H1 (cell line): ENCODE measurements around the gene CNBD2. TPM values are rescaled to one million over a fixed set of nuclear protein-coding genes. Genes with fewer than 3 reads are reported as not detected.

ENCODE experiments used
- CTCF ChIA-PET: fragments of 300-600 bp; sonication (Branson Sonifier 250); formaldehyde crosslinking; loops from one replicate; lab custom pipeline; 2021; ENCODE audit not compliant: partially characterized antibody; lab: Charles Lee
- POLR2A ChIA-PET: fragments of 300-600 bp; sonication (Branson Sonifier 250); formaldehyde crosslinking; loops from one replicate; lab custom pipeline; 2021; ENCODE audit warnings: inconsistent platforms; ENCODE audit not compliant: partially characterized antibody; lab: Charles Lee
- DNase-seq, 2 experiments: peaks; one replicate each; pipeline versions ENCODE4 v3.0.0 to v3.0.0-alpha.2; 2010 to 2022; ENCODE audit warnings: low spot score in 2 of 2, low read depth in 1 of 2, mixed read lengths in 1 of 2
- FAIRE-seq: peaks from 2 replicates; lab custom pipeline; 2011; peaks lifted over from hg19 to GRCh38; lab: Jason Lieb, UNC
- H2AFZ ChIP-seq: 2 replicates; pipeline ENCODE4 v1.8.1; 2012; ENCODE audit warnings: low read length, inconsistent platforms
- H2AK5ac ChIP-seq: 2 replicates; pipeline ENCODE4 v1.6.1; 2013; ENCODE audit warnings: low read depth, low read length
- H2BK120ac ChIP-seq: replicated peaks from 2 replicates; pipeline ENCODE3; 2013; ENCODE audit warnings: low read depth, low read length, inconsistent platforms
- H2BK12ac ChIP-seq: 2 replicates; pipeline ENCODE4 v1.6.1; 2013; ENCODE audit warnings: low read depth, low read length
- H2BK15ac ChIP-seq: 2 replicates; pipeline ENCODE4 v1.6.1; 2013; ENCODE audit warnings: low read length
- H2BK20ac ChIP-seq: 2 replicates; pipeline ENCODE4 v1.6.1; 2013; ENCODE audit warnings: low read length
- H2BK5ac ChIP-seq: 2 replicates; pipeline ENCODE4 v1.6.1; 2013; ENCODE audit warnings: low read depth, low read length
- H3K14ac ChIP-seq: 2 replicates; pipeline ENCODE4 v1.6.1; 2013; ENCODE audit warnings: inconsistent platforms; ENCODE audit not compliant: insufficient read length
- H3K18ac ChIP-seq: 2 replicates; pipeline ENCODE4 v1.6.1; 2013; ENCODE audit warnings: low read length; ENCODE audit errors: extremely low read depth
- H3K23ac ChIP-seq: 2 replicates; pipeline ENCODE4 v1.6.1; 2013; ENCODE audit warnings: inconsistent platforms; ENCODE audit not compliant: insufficient read length
- H3K23me2 ChIP-seq: 2 replicates; pipeline ENCODE4 v1.6.1; 2013; ENCODE audit warnings: low read depth, low read length
- H3K27ac ChIP-seq: 2 replicates; pipeline ENCODE4 v1.6.1; 2011; ENCODE audit warnings: low read depth, low read length, inconsistent platforms
- H3K27me3 ChIP-seq, 4 experiments: replicated peaks in 1 of 4; 1 replicate in 1 of 4; 2 replicates in 3 of 4; pipeline versions ENCODE4 v1.6.1 to v1.8.1; 2011 to 2013; ENCODE audit warnings: low read length in 3 of 4, mild to moderate bottlenecking in 3 of 4, inconsistent platforms in 2 of 4, mixed read lengths in 2 of 4, moderate library complexity in 1 of 4; ENCODE audit not compliant: control insufficient read depth in 3 of 4, insufficient read depth in 3 of 4; ENCODE audit errors: extremely low read depth in 1 of 4
- H3K36me3 ChIP-seq, 4 experiments: 2 replicates each; pipeline versions ENCODE4 v1.6.1 to v1.8.1; 2011 to 2013; ENCODE audit warnings: mild to moderate bottlenecking in 4 of 4, low read length in 3 of 4, moderate library complexity in 2 of 4, control low read depth in 1 of 4, inconsistent platforms in 1 of 4; ENCODE audit not compliant: insufficient read depth in 4 of 4, control insufficient read depth in 2 of 4
- H3K4ac ChIP-seq: replicated peaks from 2 replicates; pipeline ENCODE3; 2013; ENCODE audit warnings: low read length, low read depth, mixed read lengths, inconsistent platforms; ENCODE audit not compliant: insufficient read length
- H3K4me1 ChIP-seq, 4 experiments: replicated peaks in 1 of 4; 1 replicate in 1 of 4; 2 replicates in 3 of 4; pipeline versions ENCODE4 v1.6.1 to v1.8.1; 2011 to 2013; ENCODE audit warnings: low read length in 3 of 4, inconsistent platforms in 2 of 4, mixed read lengths in 1 of 4; ENCODE audit not compliant: insufficient read depth in 4 of 4, control insufficient read depth in 3 of 4
- H3K4me2 ChIP-seq, 2 experiments: 2 replicates each; pipeline versions ENCODE4 v1.6.1 to v1.8.1; 2011 to 2013; ENCODE audit warnings: low read depth in 2 of 2, low read length in 2 of 2, control low read depth in 1 of 2, inconsistent platforms in 1 of 2, mild to moderate bottlenecking in 1 of 2; ENCODE audit not compliant: insufficient read depth in 1 of 2
- H3K4me3 ChIP-seq, 4 experiments: fragments of 200-600, 300-600 bp in 1 of 4; sonication (generic), shearing (Covaris generic), sonication (Bioruptor Twin) in 1 of 4; 2 replicates each; pipeline versions ENCODE4 v1.5.1 to v1.8.1; 2011 to 2016; ENCODE audit warnings: low read length in 4 of 4, low read depth in 3 of 4, control low read depth in 2 of 4, inconsistent platforms in 2 of 4, mild to moderate bottlenecking in 2 of 4, mixed read lengths in 1 of 4, moderate library complexity in 1 of 4; ENCODE audit not compliant: insufficient read depth in 2 of 4; ENCODE audit errors: extremely low read depth in 1 of 4
- H3K56ac ChIP-seq: replicated peaks from 2 replicates; pipeline ENCODE3; 2013; ENCODE audit warnings: low read depth, mild to moderate bottlenecking, mixed read lengths, low read length, inconsistent platforms; ENCODE audit not compliant: insufficient read length
- H3K79me1 ChIP-seq: 2 replicates; pipeline ENCODE4 v1.6.1; 2013; ENCODE audit warnings: low read depth, low read length, control low read depth
- H3K79me2 ChIP-seq, 2 experiments: 2 replicates each; pipeline versions ENCODE4 v1.6.1 to v1.8.1; 2012 to 2013; ENCODE audit warnings: low read length in 2 of 2, mild to moderate bottlenecking in 2 of 2, inconsistent platforms in 1 of 2; ENCODE audit not compliant: insufficient read depth in 2 of 2, control insufficient read depth in 1 of 2
- H3K9ac ChIP-seq, 4 experiments: replicated peaks in 1 of 4; 1 replicate in 1 of 4; 2 replicates in 3 of 4; pipeline versions ENCODE4 v1.6.1 to v1.8.1; 2011 to 2013; ENCODE audit warnings: low read depth in 3 of 4, low read length in 3 of 4, control low read depth in 2 of 4, mild to moderate bottlenecking in 2 of 4, moderate library complexity in 2 of 4, inconsistent platforms in 1 of 4; ENCODE audit errors: extremely low read depth in 1 of 4
- H3K9me3 ChIP-seq, 2 experiments: 2 replicates each; pipeline versions ENCODE4 v1.6.1 to v1.8.1; 2012 to 2013; ENCODE audit warnings: mild to moderate bottlenecking in 2 of 2, moderate library complexity in 2 of 2, control low read depth in 1 of 2, inconsistent platforms in 1 of 2, low read depth in 1 of 2, low read length in 1 of 2, mixed read lengths in 1 of 2; ENCODE audit not compliant: insufficient read depth in 2 of 2
- H4K20me1 ChIP-seq, 2 experiments: replicated peaks in 1 of 2; 2 replicates each; pipeline versions ENCODE3 to v1.8.1; 2011 to 2013; ENCODE audit warnings: inconsistent platforms in 2 of 2, low read length in 2 of 2, mild to moderate bottlenecking in 1 of 2; ENCODE audit not compliant: insufficient read depth in 2 of 2, control insufficient read depth in 1 of 2
- H4K5ac ChIP-seq: 2 replicates; pipeline ENCODE4 v1.6.1; 2013; ENCODE audit warnings: low read length, low read depth, mixed read lengths, inconsistent platforms; ENCODE audit not compliant: insufficient read length
- H4K8ac ChIP-seq: 2 replicates; pipeline ENCODE4 v1.8.0; 2013; ENCODE audit warnings: mild to moderate bottlenecking, moderate library complexity, low read length, inconsistent platforms; ENCODE audit not compliant: insufficient read depth; ENCODE audit errors: extremely low read depth
- H4K91ac ChIP-seq: replicated peaks from 2 replicates; pipeline ENCODE3; 2013; ENCODE audit warnings: low read length, mixed read lengths, inconsistent platforms; ENCODE audit not compliant: insufficient read length
- HDAC2 ChIP-seq, 2 experiments: fragments of 300-600 bp in 1 of 2; sonication (generic) in 1 of 2; IDR thresholded peaks; 2 replicates each; pipeline ENCODE4 v1.6.1; 2011 to 2012; ENCODE audit warnings: low read depth in 2 of 2, low read length in 2 of 2, mild to moderate bottlenecking in 2 of 2, moderate library complexity in 2 of 2, borderline replicate concordance in 1 of 2, inconsistent platforms in 1 of 2
- JUN ChIP-seq: IDR thresholded peaks from 2 replicates; pipeline ENCODE4 v1.6.1; 2011; ENCODE audit warnings: low read depth, mild to moderate bottlenecking, improper control_type of control experiment, low read length
- POLR2AphosphoS5 ChIP-seq: IDR thresholded peaks from 2 replicates; pipeline ENCODE4 v1.6.1; 2011; ENCODE audit warnings: low read depth, low read length
- RFX5 ChIP-seq: IDR thresholded peaks from 2 replicates; pipeline ENCODE4 v1.6.1; 2011; ENCODE audit warnings: low read depth, low read length, improper control_type of control experiment, borderline replicate concordance
- RNF2 ChIP-seq: fragments of 200-900, 300-1000 bp; sonication (generic); IDR thresholded peaks from 2 replicates; pipeline ENCODE4 v1.7.1; 2016; ENCODE audit warnings: borderline replicate concordance, low read depth, mild to moderate bottlenecking, antibody characterized with exemption, low read length; ENCODE audit not compliant: poor library complexity, severe bottlenecking; ENCODE audit errors: missing control alignments
- RXRA ChIP-seq: IDR thresholded peaks from 2 replicates; pipeline ENCODE4 v1.6.1; 2011; ENCODE audit warnings: low read depth, mild to moderate bottlenecking, low read length, moderate library complexity; ENCODE audit not compliant: insufficient read depth
- SIN3A ChIP-seq, 2 experiments: IDR thresholded peaks in 1 of 2; conservative IDR thresholded peaks in 1 of 2; 2 replicates each; pipeline ENCODE4 v1.6.1; 2011 to 2012; ENCODE audit warnings: low read length in 2 of 2, improper control_type of control experiment in 1 of 2, low read depth in 1 of 2, mild to moderate bottlenecking in 1 of 2
- SP2 ChIP-seq: IDR thresholded peaks from 2 replicates; pipeline ENCODE4 v1.6.1; 2012; ENCODE audit warnings: mild to moderate bottlenecking, low read length, inconsistent platforms
- SUZ12 ChIP-seq: fragments of 200-600 bp; sonication (generic); IDR thresholded peaks from 2 replicates; pipeline ENCODE4 v1.6.1; 2012; ENCODE audit warnings: mild to moderate bottlenecking, inconsistent platforms, low read length, moderate library complexity, mixed read lengths
- YY1 ChIP-seq: IDR thresholded peaks from 2 replicates; pipeline ENCODE4 v1.6.1; 2011; ENCODE audit warnings: low read depth, mild to moderate bottlenecking, low read length
- WGBS, 2 experiments: shearing (Covaris generic) in 1 of 2; methylation state at CpG; one replicate each; pipeline versions ENCODE4 v1.1.6 to v1.1.7; 2013 to 2015; ENCODE audit warnings: low lambda C conversion rate in 2 of 2, mixed read lengths in 2 of 2, inconsistent platforms in 1 of 2, low coverage in 1 of 2, missing lambda C conversion rate in 1 of 2; ENCODE audit not compliant: insufficient replicate concordance in 2 of 2, insufficient coverage in 1 of 2, insufficient read length in 1 of 2; ENCODE audit errors: extremely low coverage in 1 of 2, missing lambda C conversion rate in 1 of 2; 5-methylcytosine and 5-hydroxymethylcytosine counted together
- polyA plus RNA-seq, 7 experiments: library from polyadenylated mRNA; depleted of rRNA in 3 of 7; stranded (reverse) in 5 of 7; unstranded in 2 of 7; fragments of >200 nt in 5 of 7; fragments of 200-250 nt in 2 of 7; gene quantifications; 1 replicate in 5 of 7; 2 replicates in 1 of 7; 4 replicates in 1 of 7; pipeline versions ENCODE4 v1.2.1 to v1.2.3, GENCODE V29; 2011 to 2013; ENCODE audit warnings: missing spikeins in 2 of 7, mixed read lengths in 2 of 7
- total RNA-seq: library from RNA; stranded (reverse); fragmentation: NEBNext Ultra II Directional; extraction: Animal tissue kit (Norgen Biotek cat#: 25700); gene quantifications from 2 replicates; pipeline ENCODE4 v1.2.1, GENCODE V29; 2021
- TF ChIP-seq, protein P1 (sequence below): IDR thresholded peaks from 2 replicates; pipeline ENCODE4 v1.6.1; 2012; ENCODE audit warnings: inconsistent platforms
- TF ChIP-seq, protein P2 (sequence below): IDR thresholded peaks from 2 replicates; pipeline ENCODE4 v1.6.1; 2011; ENCODE audit warnings: low read depth, mild to moderate bottlenecking, low read length; ENCODE audit not compliant: insufficient read depth

The CNBD2 gene
- total and polyA plus RNA-seq, 2 of the 8 experiments (the other 6 are each of a cell fraction or from before 2014, with no cell fraction given): 2.6 to 4.5 TPM

DNA sequence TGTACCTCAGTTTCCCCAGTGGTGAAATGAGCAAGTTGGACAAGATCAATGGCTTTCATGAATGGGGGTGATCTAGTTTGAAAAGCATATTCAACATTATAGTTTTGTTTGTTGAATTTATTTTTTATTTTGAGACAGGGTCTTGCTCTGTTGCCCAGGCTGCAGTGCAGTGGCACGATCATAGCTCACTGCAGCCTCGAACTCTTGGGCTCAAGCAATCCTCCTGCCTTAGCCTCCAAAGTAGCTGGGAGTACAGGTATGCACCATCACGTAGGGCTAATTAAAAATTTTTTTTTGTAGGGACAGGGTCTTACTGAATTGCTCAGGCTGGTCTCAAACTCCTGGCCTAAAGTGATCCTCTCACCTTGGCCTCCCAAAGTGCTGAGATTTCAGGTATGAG, 63.4 kb downstream of the CNBD2 start:
- Histone ChIP-seq H2BK120ac (no peak overlapping the region), H3K27me3 (no peaks in the 10 kb centered on the region), H4K91ac (no peak overlapping the region), H2BK5ac (no peak overlapping the region), H4K5ac (no peak overlapping the region), H2AK5ac (no peak overlapping the region), H4K8ac (no peak overlapping the region), H2BK15ac (no peak overlapping the region), H3K23me2 (no peaks in the 10 kb centered on the region; the same call in 1 of the 2 replicates), H3K14ac (no peak overlapping the region), H3K4ac (no peak overlapping the region), H2BK20ac (no peak overlapping the region), H2AFZ (no peak overlapping the region), H3K36me3 (no peaks in the 10 kb centered on the region), H3K9me3 (no peaks in the 10 kb centered on the region), H4K20me1 (no peaks in the 10 kb centered on the region), H3K23ac (no peak overlapping the region), H3K4me1 (no peaks in the 10 kb centered on the region), H3K4me3 (no peak overlapping the region), H3K9ac (no peak overlapping the region), H3K79me1 (no peaks in the 10 kb centered on the region), H3K27ac (no peak overlapping the region), H3K79me2 (no peaks in the 10 kb centered on the region), H3K18ac (no peak overlapping the region), H3K56ac (no peak overlapping the region), H2BK12ac (no peak overlapping the region), H3K4me2 (no peak overlapping the region)
- FAIRE-seq: no peak
- DNase-seq: no peak
- ChIA-PET CTCF (interaction anchor here (1.3 kb wide), 1 partner anchor 168 kb away, joined by 4 read pairs; no protein-coding TSS in a partner anchor), POLR2A (interaction anchor here (1.0 kb wide), 1 partner anchor 18 kb away, joined by 5 read pairs; no protein-coding TSS in a partner anchor)
- 86% methylated on average over 3 of the region's 3 CpGs; no CpG with 5 or more reads in 1 of the 2 experiments for WGBS, 2 experiments
- TF ChIP-seq YY1: no peak
- TF ChIP-seq JUN: no peak
- TF ChIP-seq, protein P1, sequence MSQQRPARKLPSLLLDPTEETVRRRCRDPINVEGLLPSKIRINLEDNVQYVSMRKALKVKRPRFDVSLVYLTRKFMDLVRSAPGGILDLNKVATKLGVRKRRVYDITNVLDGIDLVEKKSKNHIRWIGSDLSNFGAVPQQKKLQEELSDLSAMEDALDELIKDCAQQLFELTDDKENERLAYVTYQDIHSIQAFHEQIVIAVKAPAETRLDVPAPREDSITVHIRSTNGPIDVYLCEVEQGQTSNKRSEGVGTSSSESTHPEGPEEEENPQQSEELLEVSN: no peak
- no peak for TF ChIP-seq RNF2
- TF ChIP-seq SUZ12: no peak
- no peak for TF ChIP-seq SIN3A (conservative IDR thresholded peaks at IDR 0.05 in 1 of 2, IDR thresholded peaks at IDR 0.05 in 1 of 2; ENCODE audit: low read depth in 1 of 2, low read length in 2 of 2)
- TF ChIP-seq RFX5: no peak
- TF ChIP-seq, protein P2, sequence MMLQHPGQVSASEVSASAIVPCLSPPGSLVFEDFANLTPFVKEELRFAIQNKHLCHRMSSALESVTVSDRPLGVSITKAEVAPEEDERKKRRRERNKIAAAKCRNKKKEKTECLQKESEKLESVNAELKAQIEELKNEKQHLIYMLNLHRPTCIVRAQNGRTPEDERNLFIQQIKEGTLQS: no peak
- TF ChIP-seq SP2: no peak
- no peak for TF ChIP-seq RXRA
- no peak for TF ChIP-seq POLR2AphosphoS5
- no peak for TF ChIP-seq HDAC2 (IDR thresholded peaks at IDR 0.05; ENCODE audit: borderline replicate concordance in 1 of 2, low read depth in 2 of 2, low read length in 2 of 2)
